Suppressor macrophage (primary cell): ENCODE measurements around the gene TAF6.

Source experiments
- DNase-seq, 4 experiments: peaks; one replicate each; pipeline ENCODE4 v3.0.0-alpha.2; 2020 to 2022
- total RNA-seq, 17 experiments: gene quantifications; one replicate each; lab custom pipeline; 2026; ENCODE audit warnings: mixed read lengths in 6 of 17, inconsistent platforms in 3 of 17; lab: John Stamatoyannopoulos, UW

TAF6 gene
- total RNA-seq: 5.8 to 25.6 (median 11.6) reads per million in 17 experiments

DNA sequence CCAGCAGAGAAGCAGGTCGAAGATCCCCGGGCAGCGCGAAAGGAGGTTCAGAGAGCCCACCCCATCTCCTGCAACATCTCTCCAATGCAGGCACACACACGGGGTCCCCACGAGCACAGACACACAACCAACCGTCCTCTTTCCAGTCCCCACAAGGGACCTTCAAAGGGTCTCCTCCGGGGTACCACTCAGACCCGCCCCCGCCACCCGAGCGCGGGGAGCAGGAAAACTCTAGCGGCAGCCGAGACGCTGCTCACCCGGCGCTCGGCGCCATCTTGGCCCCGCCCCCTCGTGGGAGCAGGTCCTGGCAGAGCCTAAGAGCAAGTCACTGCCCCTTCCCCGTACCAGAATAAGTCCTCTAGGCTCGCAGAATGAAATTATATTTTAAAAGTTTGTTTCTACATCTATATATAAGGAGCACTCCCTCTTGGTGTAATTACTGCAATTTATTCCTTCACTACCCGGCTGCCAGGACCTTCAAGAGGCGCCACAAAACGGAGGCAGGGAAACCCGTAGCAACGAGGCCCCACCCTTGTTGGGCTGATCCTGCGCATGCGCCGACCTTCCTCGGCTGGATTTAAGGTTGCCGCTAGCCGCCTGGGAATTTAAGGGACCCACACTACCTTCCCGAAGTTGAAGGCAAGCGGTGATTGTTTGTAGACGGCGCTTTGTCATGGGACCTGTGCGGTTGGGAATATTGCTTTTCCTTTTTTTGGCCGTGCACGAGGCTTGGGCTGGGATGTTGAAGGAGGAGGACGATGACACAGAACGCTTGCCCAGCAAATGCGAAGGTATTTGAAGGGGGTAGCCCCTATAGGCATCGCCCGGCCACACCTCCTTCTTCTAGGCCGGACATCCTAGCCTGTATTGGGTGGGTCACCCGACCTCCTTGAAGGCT is at the start of gene TAF6, which contains the start of gene CNPY4:
Gene TAF6, minus strand, starts transcription at position 287 of the 898 bp plus-strand sequence. CDS start 5,149 bp downstream, outside the sequence.
Gene CNPY4, plus strand, starts transcription at position 563 of the 898 bp plus-strand sequence. Its CDS starts 111 bp downstream, at position 674.
- peak; percentile 97 to 98 (median 98) for DNase-seq

DNA sequence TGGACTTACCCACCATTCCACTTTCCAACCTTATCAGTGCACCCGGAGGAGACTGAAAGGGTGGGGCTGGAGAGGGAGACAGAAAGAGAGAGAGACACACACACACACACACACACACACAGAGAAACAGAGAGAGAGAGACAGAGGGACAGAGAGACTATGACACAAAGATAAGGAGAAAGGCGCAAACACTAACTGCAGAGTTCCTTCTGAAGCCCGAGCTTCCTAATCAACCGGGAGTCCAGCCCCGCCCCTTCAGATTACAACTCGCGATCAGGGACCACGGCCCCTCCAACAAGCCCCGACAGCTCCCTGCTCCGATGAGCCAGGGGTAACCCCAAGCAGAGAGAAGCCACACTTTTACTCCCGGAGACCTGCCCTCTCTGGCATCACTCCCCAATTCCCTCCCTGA is 48.8 kb upstream of the TAF6 start:
- no peak for DNase-seq

DNA sequence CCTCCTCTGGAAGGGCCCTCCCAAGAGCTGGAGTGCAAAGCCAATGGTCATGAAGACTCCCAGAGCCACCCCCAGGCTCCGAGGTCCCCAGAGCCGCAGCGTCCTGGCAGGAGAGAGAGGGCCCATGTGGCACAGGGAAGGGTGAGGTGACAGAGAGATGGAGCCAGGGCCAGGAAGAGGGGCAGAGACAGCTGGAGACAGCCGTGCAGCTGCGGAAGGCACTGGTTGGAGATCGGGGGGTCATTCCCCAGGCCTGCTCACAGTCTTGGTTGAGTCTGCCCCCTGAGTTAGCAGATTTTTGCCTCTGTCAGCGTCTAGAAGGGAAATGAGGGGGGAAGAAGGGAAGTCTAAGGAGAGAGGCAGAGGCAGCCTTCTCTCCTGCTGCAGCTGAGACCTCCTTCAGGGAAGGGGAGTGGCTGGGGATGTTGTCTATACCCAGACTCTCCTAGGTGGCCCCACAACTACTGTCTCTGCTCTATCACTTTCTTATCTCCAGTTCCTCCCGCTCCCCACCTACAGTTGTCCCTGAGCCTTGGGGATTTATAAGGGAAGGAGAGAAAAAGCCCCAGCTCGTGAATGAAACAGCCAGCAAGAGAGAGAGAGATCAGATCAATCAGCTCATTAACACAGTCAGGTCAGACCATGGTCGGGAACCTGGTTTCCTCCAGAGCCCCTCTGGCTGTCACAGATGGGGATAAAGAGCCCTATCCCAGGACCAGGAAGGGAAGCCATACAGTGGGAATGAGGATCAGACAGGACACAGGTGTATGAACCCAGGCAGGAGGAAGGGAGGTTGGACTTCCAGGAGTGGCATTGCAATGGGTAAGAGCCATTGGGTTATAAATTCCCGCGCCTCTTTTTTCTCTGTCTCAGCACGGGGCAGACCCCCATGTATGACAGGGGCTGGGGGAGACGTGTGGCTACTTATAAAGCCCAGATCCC is 48.1 kb upstream of the TAF6 start:
- DNase-seq: peak in 2 of 4 experiments; percentile 29 to 41

DNA sequence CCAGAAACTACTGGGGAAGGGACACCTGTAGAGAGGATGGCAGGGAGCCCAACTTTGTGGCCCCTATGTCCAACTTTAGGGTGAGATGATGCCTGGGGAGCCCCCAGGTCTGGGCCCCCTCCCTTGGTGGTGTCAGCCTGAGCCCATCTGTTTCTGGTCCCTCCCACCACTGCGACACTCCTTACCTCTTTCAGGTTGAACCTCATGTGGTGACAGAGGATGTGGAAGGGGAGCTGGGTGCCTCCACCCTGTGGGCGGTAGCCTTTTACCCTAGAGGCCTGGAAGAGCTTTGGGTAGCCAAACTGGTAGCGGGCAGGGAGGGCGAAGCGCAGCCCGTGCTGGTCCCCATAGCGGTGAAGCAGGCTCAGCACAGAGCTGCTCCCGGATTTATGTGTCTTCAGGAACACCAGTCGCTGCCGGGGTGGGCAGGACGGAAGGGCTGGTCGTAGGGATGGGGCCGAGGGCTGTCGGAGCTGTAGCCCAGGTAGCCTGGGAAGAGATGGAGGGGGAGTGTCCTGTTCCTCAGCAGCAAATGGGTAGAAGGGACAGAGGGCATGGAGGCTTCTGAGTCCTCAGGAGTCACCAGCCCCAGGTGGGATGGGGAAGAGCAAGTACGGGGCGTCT is 47.3 kb upstream of the TAF6 start:
- DNase-seq: no peak

GRCh38 chr7:100163871-100164270 is 44.7 kb upstream of the TAF6 start:
- DNase-seq: no peak

DNA sequence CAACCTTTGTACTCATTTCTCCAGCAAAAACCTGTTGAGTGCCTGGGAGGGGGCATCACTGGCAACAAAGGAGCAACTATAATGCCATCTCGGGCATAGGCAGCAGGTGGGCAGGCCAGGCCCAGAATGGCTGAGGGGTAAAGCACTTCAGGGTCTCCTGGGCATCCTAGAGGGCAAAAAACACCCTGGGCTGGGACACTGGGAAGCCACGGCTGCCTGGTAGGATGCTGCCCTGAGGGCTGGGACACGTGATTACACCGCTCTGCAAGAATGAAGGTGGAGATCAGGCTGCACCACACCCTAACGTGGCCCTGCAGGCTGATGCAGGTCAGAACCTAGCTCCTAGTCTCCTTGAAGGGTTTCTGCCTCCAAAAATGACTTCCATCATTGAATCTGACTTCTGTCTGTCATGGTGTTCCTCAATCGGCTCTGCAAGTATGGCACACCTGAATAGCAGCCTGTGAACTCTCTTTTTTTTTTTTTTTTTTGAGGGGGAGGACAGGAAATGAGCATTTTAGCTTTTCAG is 43.9 kb upstream of the TAF6 start:
- DNase-seq: no peak

- no peak for DNase-seq
Measured at GRCh38 chr7:100160067-100160466, 40.9 kb upstream of the TAF6 start.

- DNase-seq: peak in 2 of 4 experiments; percentile 30 to 40
Measured at GRCh38 chr7:100159099-100159623, 40.0 kb upstream of the TAF6 start.

GRCh38 chr7:100158229-100159098 is 39.3 kb upstream of the TAF6 start, which contains the start of gene TRAPPC14:
Gene TRAPPC14 (minus strand): TSS chr7:100158723. CDS start chr7:100158499, 224 bp downstream.
- peak; percentile 86 to 95 (median 90) for DNase-seq

DNA sequence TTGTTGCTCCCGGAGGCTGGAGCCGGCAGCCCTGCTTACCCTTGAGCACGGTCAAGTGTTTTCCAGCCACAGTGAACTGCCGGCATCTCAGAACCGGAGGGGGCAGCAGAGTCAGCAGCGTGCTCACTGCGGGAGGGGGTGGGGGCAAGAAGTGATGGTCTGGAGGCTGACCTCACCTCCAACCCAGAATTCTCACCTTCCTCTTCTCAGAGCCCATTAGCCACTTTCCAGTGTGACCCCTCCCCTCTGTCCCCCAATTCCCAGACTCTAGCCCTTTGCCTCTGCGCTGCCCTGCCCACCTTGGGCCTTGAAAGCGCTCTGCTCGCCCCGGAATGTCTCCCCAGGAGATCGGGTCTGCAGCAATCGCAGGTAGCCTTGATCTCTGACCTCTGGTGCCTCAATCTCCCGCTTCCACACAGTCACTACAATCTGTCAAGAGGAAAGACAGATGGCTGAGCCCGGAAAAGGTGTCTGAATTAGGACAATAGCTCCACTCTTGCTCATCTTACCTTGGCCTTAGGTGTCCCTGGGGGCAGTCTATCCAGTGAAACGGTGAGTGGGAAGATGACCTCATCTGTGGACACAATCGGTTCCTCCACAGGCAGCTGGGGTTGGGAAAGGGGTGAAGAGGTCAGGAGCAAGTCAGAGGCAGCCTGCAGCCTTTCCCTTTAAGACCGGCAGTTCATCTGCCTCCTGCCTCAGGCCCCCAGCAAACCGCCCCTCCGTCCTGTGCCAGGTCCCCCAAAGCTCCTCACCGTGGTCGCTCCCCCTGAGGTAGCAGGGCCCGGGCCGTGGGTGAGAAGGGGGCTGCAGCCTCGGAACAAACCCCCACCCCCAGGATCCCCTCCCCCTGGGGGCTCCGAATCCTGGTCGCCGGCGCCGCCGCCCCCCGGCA is 38.4 kb upstream of the TAF6 start:
- peak; percentile 56 to 83 (median 76) for DNase-seq

GRCh38 chr7:100157069-100157333 is 37.8 kb upstream of the TAF6 start:
- no peak for DNase-seq

- DNase-seq: peak; percentile 61 to 86 (median 80)
Measured at GRCh38 chr7:100156331-100157068, 37.3 kb upstream of the TAF6 start.

GRCh38 chr7:100155553-100156317 is 36.6 kb upstream of the TAF6 start:
- no peak for DNase-seq

DNA sequence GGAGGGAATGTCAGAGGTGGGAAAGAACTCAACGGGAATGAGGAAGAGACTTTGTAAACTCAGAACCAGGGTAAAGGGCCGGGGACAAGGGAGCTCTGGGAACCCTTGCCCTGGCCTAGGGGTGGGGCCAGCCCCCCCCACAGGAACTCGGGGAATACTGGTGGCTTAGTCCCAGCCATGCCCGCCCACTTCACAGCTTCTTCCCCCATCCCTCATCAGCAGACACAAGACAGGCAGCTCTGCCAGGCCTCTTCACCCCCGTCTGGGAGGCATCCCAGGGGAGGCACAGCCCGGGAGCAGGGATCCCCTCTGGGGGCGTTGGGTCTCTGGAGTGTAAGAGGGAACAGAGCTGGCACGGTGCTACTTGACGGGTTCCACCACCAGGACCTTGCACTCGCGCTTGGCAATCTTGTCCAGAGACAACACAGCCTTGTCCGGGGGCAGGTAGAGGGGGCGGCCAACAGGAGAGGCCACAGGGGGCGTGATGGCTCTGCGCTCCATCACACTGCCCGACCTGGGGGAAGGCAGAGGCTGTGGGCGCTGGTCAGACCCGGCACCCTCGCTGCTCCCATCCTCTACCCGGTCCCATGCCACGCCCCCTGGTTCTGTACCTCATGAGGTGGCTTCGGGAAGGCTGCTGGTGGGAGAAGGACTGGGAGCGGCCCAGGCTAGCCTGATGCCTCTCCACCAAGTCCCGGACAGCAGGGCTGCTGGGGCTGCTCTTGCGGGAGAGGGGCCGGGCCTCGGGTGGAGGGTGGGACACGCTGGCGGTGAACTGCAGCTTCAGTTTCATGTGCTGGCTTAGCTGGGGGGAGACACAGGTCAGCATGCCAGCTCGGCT is 35.7 kb upstream of the TAF6 start:
- DNase-seq: peak in 1 of 4 experiments; percentile 21

DNA sequence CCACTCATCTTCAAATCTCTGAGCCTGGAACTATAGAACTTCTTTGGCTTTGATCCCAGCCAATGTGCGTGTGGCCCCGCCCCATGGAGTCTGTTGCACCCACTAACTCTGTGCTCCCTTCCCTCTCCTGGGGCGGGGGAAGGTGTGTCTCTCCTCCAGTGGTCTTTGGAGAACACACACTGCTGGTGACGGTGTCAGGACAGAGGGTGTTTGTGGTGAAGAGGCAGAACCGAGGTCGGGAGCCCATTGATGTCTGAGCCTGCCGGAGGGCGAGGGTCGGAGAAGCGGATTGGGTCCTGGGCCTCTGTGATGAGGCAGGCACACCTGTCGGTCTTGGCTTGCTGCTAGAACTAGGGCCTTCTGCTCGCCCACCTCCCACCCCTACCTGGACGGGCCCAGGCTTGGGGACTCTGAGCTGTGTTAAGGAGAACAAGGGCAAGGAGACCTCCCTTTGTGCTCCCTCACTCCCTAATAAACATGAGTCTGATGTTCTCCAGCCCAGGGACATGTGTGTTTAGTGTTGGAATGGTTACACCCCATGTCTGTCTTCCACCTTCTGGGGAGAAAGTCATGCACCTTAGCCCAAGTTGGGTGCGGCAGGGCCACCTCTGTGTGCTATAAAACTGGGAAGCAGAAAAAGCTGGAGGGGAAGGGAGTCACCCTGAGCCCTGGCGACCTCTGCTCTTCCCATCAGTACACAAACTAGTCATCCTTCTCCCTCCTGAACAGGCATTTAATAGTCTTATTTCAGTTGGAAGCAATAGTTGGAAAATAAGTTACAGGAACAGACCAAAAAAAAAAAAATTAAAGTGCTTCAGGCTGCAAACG is 34.8 kb upstream of the TAF6 start:
- DNase-seq: no peak

GRCh38 chr7:100152937-100153666 is 33.9 kb upstream of the TAF6 start:
- no peak for DNase-seq
